Keratinocyte (primary cell): ENCODE measurements around the gene RFTN1. TPM values are rescaled to one million over a fixed set of nuclear protein-coding genes. Genes with fewer than 3 reads are reported as not detected.

Source experiments
- DNase-seq: peaks from one replicate; pipeline ENCODE4 v3.0.0-alpha.2; 2011; ENCODE audit warnings: low read depth, missing footprints, low spot score
- FAIRE-seq: peaks from 2 replicates; lab custom pipeline; 2011; peaks lifted over from hg19 to GRCh38; lab: Jason Lieb, UNC
- H2AFZ ChIP-seq: 2 replicates; pipeline ENCODE4 v1.6.0; 2012; ENCODE audit warnings: low read length, control low read depth, inconsistent platforms; ENCODE audit not compliant: control insufficient read depth
- H3K27ac ChIP-seq: 2 replicates; pipeline ENCODE4 v1.5.1; 2011; ENCODE audit warnings: low read length; ENCODE audit not compliant: control insufficient read depth, insufficient read depth
- H3K27me3 ChIP-seq: 3 replicates; pipeline ENCODE4 v1.6.0; 2011; ENCODE audit warnings: low read length; ENCODE audit not compliant: control insufficient read depth, insufficient read depth; ENCODE audit errors: extremely low read depth
- H3K36me3 ChIP-seq, 2 experiments: 2 replicates in 1 of 2; 3 replicates in 1 of 2; pipeline ENCODE4 v1.5.1; 2011; ENCODE audit warnings: low read length in 2 of 2, mild to moderate bottlenecking in 1 of 2; ENCODE audit not compliant: control insufficient read depth in 2 of 2, insufficient read depth in 2 of 2; ENCODE audit errors: extremely low read depth in 1 of 2
- H3K4me1 ChIP-seq: 3 replicates; pipeline ENCODE4 v1.5.1; 2011; ENCODE audit warnings: low read length; ENCODE audit not compliant: control insufficient read depth, insufficient read depth; ENCODE audit errors: extremely low read depth
- H3K4me2 ChIP-seq: 3 replicates; pipeline ENCODE4 v1.6.0; 2011; ENCODE audit warnings: low read depth, low read length; ENCODE audit not compliant: control insufficient read depth, insufficient read depth; ENCODE audit errors: extremely low read depth
- H3K4me3 ChIP-seq, 3 experiments: fragments of 200-600 bp in 1 of 3; sonication (generic) in 1 of 3; 2 replicates in 2 of 3; 3 replicates in 1 of 3; pipeline ENCODE4 v1.5.1; 2011 to 2016; ENCODE audit warnings: low read length in 3 of 3, mild to moderate bottlenecking in 3 of 3, control low read depth in 2 of 3, inconsistent platforms in 1 of 3, low read depth in 1 of 3, mixed read lengths in 1 of 3, mixed run types in 1 of 3, moderate library complexity in 1 of 3; ENCODE audit not compliant: control insufficient read depth in 2 of 3, insufficient read depth in 2 of 3; ENCODE audit errors: extremely low read depth in 1 of 3
- H3K79me2 ChIP-seq: 2 replicates; pipeline ENCODE4 v1.6.0; 2012; ENCODE audit warnings: low read length; ENCODE audit not compliant: control insufficient read depth, insufficient read depth
- H3K9ac ChIP-seq: 3 replicates; pipeline ENCODE4 v1.6.0; 2011; ENCODE audit warnings: low read length; ENCODE audit not compliant: control insufficient read depth, insufficient read depth; ENCODE audit errors: extremely low read depth
- H3K9me1 ChIP-seq: 3 replicates; pipeline ENCODE4 v1.6.0; 2011; ENCODE audit warnings: low read length; ENCODE audit not compliant: control insufficient read depth, insufficient read depth; ENCODE audit errors: extremely low read depth
- H3K9me3 ChIP-seq: 2 replicates; pipeline ENCODE4 v1.5.1; 2012; ENCODE audit warnings: low read depth, low read length; ENCODE audit not compliant: control insufficient read depth
- H4K20me1 ChIP-seq: 3 replicates; pipeline ENCODE4 v1.6.0; 2011; ENCODE audit warnings: low read length; ENCODE audit not compliant: control insufficient read depth, insufficient read depth; ENCODE audit errors: extremely low read depth
- EZH2 ChIP-seq: IDR thresholded peaks from one replicate; pipeline ENCODE4 v1.6.1; 2012; ENCODE audit warnings: inconsistent platforms, mild to moderate bottlenecking, low read length, moderate library complexity
- dilution Hi-C: fragments of 300-500 bp; cut with MboI; formaldehyde crosslinking; loops from one replicate; pipeline ENCODE4 v1.7.0; 2020; ENCODE audit warnings: low sequenced_read_pairs; ENCODE audit not compliant: extremely low pct_ligation_motif_present
- polyA plus RNA-seq, 5 experiments: library from polyadenylated mRNA; depleted of rRNA in 3 of 5; stranded (reverse) in 3 of 5; stranded (forward) in 1 of 5; unstranded in 1 of 5; fragments of >200 nt; gene quantifications; 1 replicate in 1 of 5; 2 replicates in 3 of 5; 3 replicates in 1 of 5; pipeline versions ENCODE4 v1.2.1 to v1.2.3, GENCODE V29; 2011 to 2012; ENCODE audit warnings: missing spikeins in 2 of 5, low read depth in 1 of 5, low replicate concordance in 1 of 5
- TF ChIP-seq, protein P1 (sequence below), 3 experiments: IDR thresholded peaks in 1 of 3; conservative IDR thresholded peaks in 1 of 3; optimal IDR thresholded peaks in 1 of 3; 2 replicates in 2 of 3; 3 replicates in 1 of 3; pipeline versions ENCODE3 to v1.5.1; 2011; ENCODE audit warnings: low read length in 3 of 3, mild to moderate bottlenecking in 3 of 3, moderate library complexity in 2 of 3, control low read depth in 1 of 3, inconsistent platforms in 1 of 3; ENCODE audit not compliant: insufficient read depth in 2 of 3; ENCODE audit errors: extremely low read depth in 1 of 3

The RFTN1 gene
- polyA plus RNA-seq, 1 donor (not counting 4 experiments of a cell fraction or from before 2014, with no cell fraction given) = 18.0 TPM

DNA sequence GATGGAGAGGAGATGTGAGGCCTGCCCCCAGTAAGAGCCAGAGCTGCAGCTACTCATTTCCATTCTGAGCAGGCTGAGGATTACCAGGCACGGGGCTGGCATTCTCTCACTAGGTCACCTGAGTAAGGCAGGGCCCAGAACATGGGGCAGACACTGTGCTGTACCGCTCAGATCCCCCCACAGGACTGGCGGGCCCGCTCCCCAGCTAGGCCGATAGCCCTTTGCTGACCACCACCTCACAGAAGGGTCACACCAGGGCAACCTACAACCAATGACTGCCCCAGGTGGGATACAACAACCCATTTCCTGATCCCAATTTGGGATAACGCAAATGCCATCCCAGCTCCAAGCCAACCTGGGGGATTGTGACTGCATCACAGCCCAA, 195.9 kb downstream of the RFTN1 start:
- Histone ChIP-seq H3K4me1 (no peaks in the 10 kb centered on the region), H3K27me3 (no peaks in the 10 kb centered on the region), H3K79me2 (no peaks in the 10 kb centered on the region), H3K27ac (no peak overlapping the region), H3K9me1 (no peaks in the 10 kb centered on the region), H3K4me3 (no peak overlapping the region), H2AFZ (no peak overlapping the region), H3K9me3 (no peaks in the 10 kb centered on the region), H3K9ac (no peak overlapping the region), H3K4me2 (no peak overlapping the region), H4K20me1 (no peaks in the 10 kb centered on the region), H3K36me3 (peaks cover 15 to 23% of the 10 kb centered on the region in 2 experiments)
- FAIRE-seq (no peak), DNase-seq (no peak)
- dilution Hi-C loops = no loop called here
- no peak for TF ChIP-seq EZH2
- TF ChIP-seq, protein P1, sequence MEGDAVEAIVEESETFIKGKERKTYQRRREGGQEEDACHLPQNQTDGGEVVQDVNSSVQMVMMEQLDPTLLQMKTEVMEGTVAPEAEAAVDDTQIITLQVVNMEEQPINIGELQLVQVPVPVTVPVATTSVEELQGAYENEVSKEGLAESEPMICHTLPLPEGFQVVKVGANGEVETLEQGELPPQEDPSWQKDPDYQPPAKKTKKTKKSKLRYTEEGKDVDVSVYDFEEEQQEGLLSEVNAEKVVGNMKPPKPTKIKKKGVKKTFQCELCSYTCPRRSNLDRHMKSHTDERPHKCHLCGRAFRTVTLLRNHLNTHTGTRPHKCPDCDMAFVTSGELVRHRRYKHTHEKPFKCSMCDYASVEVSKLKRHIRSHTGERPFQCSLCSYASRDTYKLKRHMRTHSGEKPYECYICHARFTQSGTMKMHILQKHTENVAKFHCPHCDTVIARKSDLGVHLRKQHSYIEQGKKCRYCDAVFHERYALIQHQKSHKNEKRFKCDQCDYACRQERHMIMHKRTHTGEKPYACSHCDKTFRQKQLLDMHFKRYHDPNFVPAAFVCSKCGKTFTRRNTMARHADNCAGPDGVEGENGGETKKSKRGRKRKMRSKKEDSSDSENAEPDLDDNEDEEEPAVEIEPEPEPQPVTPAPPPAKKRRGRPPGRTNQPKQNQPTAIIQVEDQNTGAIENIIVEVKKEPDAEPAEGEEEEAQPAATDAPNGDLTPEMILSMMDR (optimal IDR thresholded peaks at IDR 0.05 in 1 of 3, IDR thresholded peaks at IDR 0.05 in 1 of 3, conservative IDR thresholded peaks at IDR 0.05 in 1 of 3; ENCODE audit: extremely low read depth in 1 of 3, insufficient read depth in 2 of 3, low read length in 3 of 3) = no peak

DNA sequence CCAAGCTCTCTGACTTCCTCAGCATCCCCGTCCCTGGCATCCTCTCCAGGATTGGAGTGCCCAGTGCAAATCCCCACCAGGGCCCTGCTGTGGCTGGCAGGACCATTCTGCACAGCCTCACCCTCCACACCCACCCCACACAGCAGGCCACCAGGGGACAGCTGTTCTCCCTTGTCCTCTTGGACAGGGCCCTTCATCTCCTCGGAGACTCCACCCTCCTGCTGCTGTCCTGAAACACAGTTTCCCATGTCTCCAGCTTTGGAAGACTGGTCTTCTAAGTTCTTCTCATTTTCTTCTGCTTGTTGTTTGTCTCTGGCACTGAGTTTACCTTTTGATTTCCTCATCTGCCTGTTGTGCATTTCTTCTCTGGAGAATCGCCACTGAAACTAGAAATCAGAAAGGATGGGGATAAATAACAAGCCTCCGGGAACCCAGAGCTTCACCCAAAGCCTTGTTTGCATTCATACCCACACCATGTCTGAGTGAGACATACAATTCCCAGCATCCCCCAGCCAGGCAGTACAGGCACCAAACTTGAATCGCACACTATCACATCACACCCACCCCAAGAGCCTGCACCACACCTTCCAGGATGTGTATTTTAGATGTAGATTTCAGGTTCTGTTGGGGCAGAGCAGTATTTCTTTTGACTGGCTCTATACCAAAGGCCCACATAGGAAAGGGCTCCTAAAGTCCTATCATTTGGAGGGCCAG, 196.5 kb downstream of the RFTN1 start:
- dilution Hi-C loops = no loop called here
- FAIRE-seq (no peak), DNase-seq (no peak)
- no peaks in the 10 kb centered on the region for H3K4me1 ChIP-seq
- H4K20me1 ChIP-seq = no peaks in the 10 kb centered on the region
- no peaks in the 10 kb centered on the region for H3K27me3 ChIP-seq
- H3K4me2 ChIP-seq = no peak overlapping the region
- no peak overlapping the region for H3K4me3 ChIP-seq
- peaks cover 15 to 25% of the 10 kb centered on the region in 2 experiments for H3K36me3 ChIP-seq
- no peak for TF ChIP-seq EZH2
- TF ChIP-seq, protein P1 (optimal IDR thresholded peaks at IDR 0.05 in 1 of 3, IDR thresholded peaks at IDR 0.05 in 1 of 3, conservative IDR thresholded peaks at IDR 0.05 in 1 of 3; ENCODE audit: extremely low read depth in 1 of 3, insufficient read depth in 2 of 3, low read length in 3 of 3) = no peak
- H3K9ac ChIP-seq = no peak overlapping the region
- no peak overlapping the region for H3K27ac ChIP-seq
- no peak overlapping the region for H2AFZ ChIP-seq
- H3K9me3 ChIP-seq = no peaks in the 10 kb centered on the region
- H3K9me1 ChIP-seq = no peaks in the 10 kb centered on the region
- H3K79me2 ChIP-seq = no peaks in the 10 kb centered on the region
